ENCODE data around the gene COL1A1. TPM values are rescaled to one million over a fixed set of nuclear protein-coding genes. Genes with fewer than 3 reads are reported as not detected.

The COL1A1 gene
- total RNA-seq, 4 donors from 2014 or later, result 12.2 to 57.3 (median 18.5) TPM

GRCh38 chr17:50210240-50211225 is 9.1 kb upstream of the COL1A1 start:
- no peak for DNase-seq
- intact Hi-C loops (cut with DNase I), result no loop called here
- H3K4me1 ChIP-seq, result peaks cover 0 to 22% of the 10 kb centered on the region in 2 donors

GRCh38 chr17:50209472-50210239 is 8.2 kb upstream of the COL1A1 start:
- whole genome bisulfite sequencing, 2 donors, result 64 to 70% methylated on average over 14 to 16 of the region's 16 CpGs
- intact Hi-C loops (cut with DNase I), result no loop called here
- no peaks in the 10 kb centered on the region for H3K36me3 ChIP-seq
- H3K27me3 ChIP-seq, result no peaks in the 10 kb centered on the region
- no peak overlapping the region for H3K4me3 ChIP-seq (replicated peaks in 1 of 3)
- peak; percentile 23 for DNase-seq
- H3K27ac ChIP-seq, result peak overlapping the region; percentile 31 to 65 (median 63)
- no peak for TF ChIP-seq CTCF (IDR thresholded peaks at IDR 0.05)
- no peak for TF ChIP-seq POLR2A (IDR thresholded peaks at IDR 0.05)
- H3K4me1 ChIP-seq, result peaks cover 0 to 22% of the 10 kb centered on the region in 2 donors
- H3K9me3 ChIP-seq, result no peaks in the 10 kb centered on the region

More at GRCh38 chr17:50210240-50211225, 9.1 kb upstream of the COL1A1 start:
- Histone ChIP-seq H3K9me3 (no peaks in the 10 kb centered on the region), H3K4me3 (replicated peaks in 1 of 3) (no peak overlapping the region), H3K27me3 (no peaks in the 10 kb centered on the region), H3K36me3 (no peaks in the 10 kb centered on the region), H3K27ac (peak overlapping the region; percentile 31 to 65 (median 63))
- 36 to 39% methylated on average over 19 to 20 of the region's 26 CpGs for WGBS, 2 donors
- TF ChIP-seq POLR2A (IDR thresholded peaks at IDR 0.05) (no peak), CTCF (IDR thresholded peaks at IDR 0.05) (no peak)

- TF ChIP-seq POLR2A (IDR thresholded peaks at IDR 0.05), result no peak
- TF ChIP-seq CTCF (IDR thresholded peaks at IDR 0.05), result no peak
- Histone ChIP-seq H3K4me1 (peaks cover 0 to 22% of the 10 kb centered on the region in 2 donors), H3K27me3 (no peaks in the 10 kb centered on the region), H3K4me3 (replicated peaks in 1 of 3) (no peak overlapping the region), H3K36me3 (no peaks in the 10 kb centered on the region), H3K9me3 (no peaks in the 10 kb centered on the region), H3K27ac (peak overlapping the region in 2 of 3 donors; percentile 33 to 60)
- intact Hi-C loops (cut with DNase I), result no loop called here
- no peak for DNase-seq
- WGBS, 2 donors, result 87 to 93% methylated on average over 6 of the region's 6 CpGs
These were observed 7.7 kb upstream of the COL1A1 start for GRCh38 chr17:50209133-50209471.

GRCh38 chr17:50208611-50209061 is 7.2 kb upstream of the COL1A1 start:
- Histone ChIP-seq H3K36me3 (no peaks in the 10 kb centered on the region), H3K9me3 (no peaks in the 10 kb centered on the region), H3K27me3 (no peaks in the 10 kb centered on the region), H3K4me1 (peaks cover 0 to 22% of the 10 kb centered on the region in 2 donors), H3K27ac (peak overlapping the region in 2 of 3 donors; percentile 33 to 60), H3K4me3 (replicated peaks in 1 of 3) (no peak overlapping the region)
- 81 to 87% methylated on average over 3 of the region's 3 CpGs for WGBS, 2 donors
- TF ChIP-seq CTCF (IDR thresholded peaks at IDR 0.05) (no peak), POLR2A (IDR thresholded peaks at IDR 0.05) (no peak)
- intact Hi-C loops (cut with DNase I), result no loop called here
- no peak for DNase-seq
